ENCODE measurements around the gene DHX29. TPM values are rescaled to one million over a fixed set of nuclear protein-coding genes. Genes with fewer than 3 reads are reported as not detected.

DHX29 gene
- 10 to 100 TPM; 33.1 to 44.6 (median 41.0) TPM for total RNA-seq

- Histone ChIP-seq H3K9me3 (no peaks in the 10 kb centered on the region), H3K36me3 (no peaks in the 10 kb centered on the region), H3K4me3 (peak within 1 kb of the TSS; percentile 64 to 97 (median 86)), H3K4me1 (peaks cover 47 to 68% of the 10 kb centered on the region in 2 donors), H3K27me3 (no peaks in the 10 kb centered on the region), H3K27ac (peak within 1 kb of the TSS; percentile 86 to 96 (median 95))
- no peak for TF ChIP-seq CTCF (IDR thresholded peaks at IDR 0.05 in 4 of 5, conservative IDR thresholded peaks at IDR 0.05 in 1 of 5)
- TF ChIP-seq POLR2A (IDR thresholded peaks at IDR 0.05): peak; percentile 63 to 64
- DNase-seq (peak; percentile 84 to 86), ATAC-seq (peak; percentile 96)
- in situ Hi-C loops (cut with MboI; ENCODE audit: low sequenced_read_pairs in 4 of 4): loop anchor here in 2 of 4 donors (25.0 kb wide), 2 partner anchors 655 to 1905 kb away; no protein-coding TSS in a partner anchor
- intact Hi-C loops (cut with DNase I; ENCODE audit: low total_unique reads): loop anchor here (5.0 to 10.0 kb wide), 3 partner anchors 135 to 1607 kb away; partner anchors contain the start of genes CDC20B and PLPP1
Observed at GRCh38 chr5:55307383-55308253, at the start of gene DHX29, which contains the start of gene MTREX. Gene DHX29, minus strand, starts transcription at chr5:55307694. Its CDS starts 121 bp downstream, at chr5:55307573. Gene MTREX, plus strand, starts transcription at chr5:55307989. Its CDS starts 25 bp downstream, at chr5:55308014.

- TF ChIP-seq POLR2A (IDR thresholded peaks at IDR 0.05): no peak
- no peak for TF ChIP-seq CTCF (IDR thresholded peaks at IDR 0.05 in 4 of 5, conservative IDR thresholded peaks at IDR 0.05 in 1 of 5)
- Histone ChIP-seq H3K4me3 (no peak overlapping the region), H3K27ac (no peak overlapping the region), H3K36me3 (peaks cover 0 to 64% of the 10 kb centered on the region in 2 donors), H3K27me3 (no peaks in the 10 kb centered on the region), H3K4me1 (no peaks in the 10 kb centered on the region), H3K9me3 (no peaks in the 10 kb centered on the region)
- DNase-seq (no peak), ATAC-seq (no peak)
- intact Hi-C loops (cut with DNase I; ENCODE audit: low total_unique reads): no loop called here
- in situ Hi-C loops (cut with MboI; ENCODE audit: low sequenced_read_pairs in 4 of 4): no loop called here
Observed at GRCh38 chr5:55356896-55357295, 49.4 kb upstream of the DHX29 start.

GRCh38 chr5:55350754-55351153 lies 43.3 kb upstream of the DHX29 start:
- Histone ChIP-seq H3K27ac (no peak overlapping the region), H3K4me1 (no peaks in the 10 kb centered on the region), H3K36me3 (peaks cover 0 to 86% of the 10 kb centered on the region in 2 donors), H3K27me3 (no peaks in the 10 kb centered on the region), H3K4me3 (no peak overlapping the region), H3K9me3 (no peaks in the 10 kb centered on the region)
- intact Hi-C loops (cut with DNase I; ENCODE audit: low total_unique reads): no loop called here
- in situ Hi-C loops (cut with MboI; ENCODE audit: low sequenced_read_pairs in 4 of 4): no loop called here
- TF ChIP-seq CTCF (IDR thresholded peaks at IDR 0.05 in 4 of 5, conservative IDR thresholded peaks at IDR 0.05 in 1 of 5) (no peak), POLR2A (IDR thresholded peaks at IDR 0.05) (no peak)
- ATAC-seq: no peak
- no peak for DNase-seq

GRCh38 chr5:55347786-55348185 lies 40.3 kb upstream of the DHX29 start:
- no peak for ATAC-seq
- TF ChIP-seq POLR2A (IDR thresholded peaks at IDR 0.05) (no peak), CTCF (IDR thresholded peaks at IDR 0.05 in 4 of 5, conservative IDR thresholded peaks at IDR 0.05 in 1 of 5) (no peak)
- Histone ChIP-seq H3K27ac (no peak overlapping the region), H3K4me1 (no peaks in the 10 kb centered on the region), H3K4me3 (no peak overlapping the region), H3K9me3 (no peaks in the 10 kb centered on the region), H3K36me3 (peaks cover 0 to 80% of the 10 kb centered on the region in 2 donors), H3K27me3 (no peaks in the 10 kb centered on the region)
- intact Hi-C loops (cut with DNase I; ENCODE audit: low total_unique reads): loop anchor here (10.0 kb wide), 1 partner anchor 187 kb away; the partner anchor contains the start of gene PLPP1
- in situ Hi-C loops (cut with MboI; ENCODE audit: low sequenced_read_pairs in 4 of 4): loop anchor here in 2 of 4 donors (25.0 kb wide), 1 partner anchor 340 kb away; no protein-coding TSS in a partner anchor
- DNase-seq: no peak
